WI38 (cell line): ENCODE results near the gene VEGFC.

ENCODE experiments used
- H3K4me3 ChIP-seq: 2 replicates; pipeline ENCODE4 v1.5.1; 2011; ENCODE audit warnings: low read depth, mild to moderate bottlenecking, control low read depth, low read length
- CTCF ChIP-seq: IDR thresholded peaks from 2 replicates; pipeline ENCODE4 v1.5.1; 2012; ENCODE audit warnings: low read depth, mild to moderate bottlenecking, control low read depth, low read length

The VEGFC gene

GRCh38 chr4:176761872-176762271 is 30.9 kb downstream of the VEGFC start:
- no peak overlapping the region for H3K4me3 ChIP-seq
- no peak for TF ChIP-seq CTCF

GRCh38 chr4:176760471-176760870 is 32.3 kb downstream of the VEGFC start:
- no peak for TF ChIP-seq CTCF
- 0 out of 2 replicates have a peak overlapping the region, but pooled peaks have one; percentile 5 for H3K4me3 ChIP-seq

GRCh38 chr4:176758731-176759130 is 34.0 kb downstream of the VEGFC start:
- TF ChIP-seq CTCF, result no peak
- H3K4me3 ChIP-seq, result no peak overlapping the region

GRCh38 chr4:176758323-176758722 is 34.4 kb downstream of the VEGFC start:
- H3K4me3 ChIP-seq, result no peak overlapping the region
- TF ChIP-seq CTCF, result no peak

- no peak overlapping the region for H3K4me3 ChIP-seq
- TF ChIP-seq CTCF, result no peak
These were observed 37.1 kb downstream of the VEGFC start for GRCh38 chr4:176755613-176756012.

GRCh38 chr4:176755001-176755400 is 37.7 kb downstream of the VEGFC start:
- TF ChIP-seq CTCF, result no peak

GRCh38 chr4:176753049-176753448 is 39.7 kb downstream of the VEGFC start:
- H3K4me3 ChIP-seq, result no peak overlapping the region
- no peak for TF ChIP-seq CTCF

More at GRCh38 chr4:176755001-176755400, 37.7 kb downstream of the VEGFC start:
- H3K4me3 ChIP-seq, result no peak overlapping the region
